Endothelial cell of umbilical vein (primary cell): ENCODE results near the gene FES. TPM values are rescaled to one million over a fixed set of nuclear protein-coding genes. Genes with fewer than 3 reads are reported as not detected.

ENCODE experiments used
- BruUV-seq: library from RNA; stranded (reverse); fragments of 400-500 nt; replicated peaks from 2 replicates; lab custom pipeline; 2021; lab: Mats Ljungman, UMichigan
- CTCF ChIA-PET: fragments of 300-600, 350-600 bp; sonication (Branson Sonifier 250); formaldehyde crosslinking; loops from one replicate; lab custom pipeline; 2021; ENCODE audit warnings: antibody characterized with exemption, inconsistent platforms; lab: Charles Lee
- POLR2A ChIA-PET: fragments of 300-600, 350-600 bp; sonication (Branson Sonifier 250); formaldehyde crosslinking; loops from one replicate; lab custom pipeline; 2021; ENCODE audit warnings: antibody characterized with exemption, inconsistent platforms; lab: Charles Lee
- DNase-seq: peaks from one replicate; pipeline ENCODE4 v3.0.0-alpha.2; 2011; ENCODE audit warnings: low read depth, low spot score
- FAIRE-seq: peaks from 2 replicates; lab custom pipeline; 2011; peaks lifted over from hg19 to GRCh38; lab: Jason Lieb, UNC
- H2AFZ ChIP-seq: 2 replicates; pipeline ENCODE4 v1.6.0; 2012; ENCODE audit warnings: low read depth, low read length, control low read depth, inconsistent platforms
- H3K27ac ChIP-seq: 2 replicates; pipeline ENCODE4 v1.5.1; 2011; ENCODE audit warnings: low read depth, mild to moderate bottlenecking, control low read depth, low read length, moderate library complexity; ENCODE audit not compliant: insufficient read depth
- H3K27me3 ChIP-seq, 2 experiments: 2 replicates each; pipeline versions ENCODE4 v1.6.0 to v1.6.1; 2011; ENCODE audit warnings: low read length in 2 of 2, mixed read lengths in 1 of 2; ENCODE audit not compliant: control insufficient read depth in 2 of 2, insufficient read depth in 2 of 2
- H3K36me3 ChIP-seq, 2 experiments: 2 replicates in 1 of 2; 3 replicates in 1 of 2; pipeline ENCODE4 v1.5.1; 2011; ENCODE audit warnings: low read length in 2 of 2, mild to moderate bottlenecking in 1 of 2, moderate library complexity in 1 of 2; ENCODE audit not compliant: control insufficient read depth in 2 of 2, insufficient read depth in 2 of 2; ENCODE audit errors: extremely low read depth in 1 of 2
- H3K4me1 ChIP-seq: 3 replicates; pipeline ENCODE4 v1.5.1; 2011; ENCODE audit warnings: mild to moderate bottlenecking, low read length; ENCODE audit not compliant: control insufficient read depth, insufficient read depth; ENCODE audit errors: extremely low read depth
- H3K4me2 ChIP-seq: 2 replicates; pipeline ENCODE4 v1.6.1; 2011; ENCODE audit warnings: low read length, control low read depth, mixed read lengths; ENCODE audit not compliant: insufficient read depth
- H3K4me3 ChIP-seq, 3 experiments: fragments of 200-600 bp in 1 of 3; sonication (generic), shearing (Covaris generic) in 1 of 3; replicated peaks in 1 of 3; 2 replicates each; pipeline ENCODE4 v1.5.1; 2011 to 2016; ENCODE audit warnings: control low read depth in 3 of 3, low read length in 3 of 3, mild to moderate bottlenecking in 2 of 3, inconsistent platforms in 1 of 3, low read depth in 1 of 3, moderate library complexity in 1 of 3; ENCODE audit not compliant: insufficient read depth in 1 of 3
- H3K79me2 ChIP-seq: 2 replicates; pipeline ENCODE4 v1.6.0; 2012; ENCODE audit warnings: low read length, inconsistent platforms; ENCODE audit not compliant: control insufficient read depth, insufficient read depth
- H3K9ac ChIP-seq: replicated peaks from 2 replicates; pipeline ENCODE3; 2011; ENCODE audit warnings: low read length, control low read depth; ENCODE audit not compliant: insufficient read depth; ENCODE audit errors: extremely low read depth
- H3K9me1 ChIP-seq: replicated peaks from 3 replicates; pipeline ENCODE4 v1.6.0; 2011; ENCODE audit warnings: mild to moderate bottlenecking, low read length; ENCODE audit not compliant: control insufficient read depth, insufficient read depth; ENCODE audit errors: extremely low read depth
- H3K9me3 ChIP-seq: replicated peaks from 2 replicates; pipeline ENCODE4 v1.5.1; 2012; ENCODE audit warnings: low read length, inconsistent platforms; ENCODE audit not compliant: control insufficient read depth, insufficient read depth
- H4K20me1 ChIP-seq: replicated peaks from 2 replicates; pipeline ENCODE3; 2011; ENCODE audit warnings: mild to moderate bottlenecking, low read length; ENCODE audit not compliant: control insufficient read depth, insufficient read depth; ENCODE audit errors: extremely low read depth
- EZH2 ChIP-seq: IDR thresholded peaks from 2 replicates; pipeline ENCODE4 v1.6.1; 2012; ENCODE audit warnings: borderline replicate concordance, low read depth, mild to moderate bottlenecking, moderate library complexity, low read length, inconsistent platforms; ENCODE audit not compliant: severe bottlenecking
- FOS ChIP-seq: IDR thresholded peaks from 2 replicates; pipeline ENCODE4 v1.6.1; 2011; ENCODE audit warnings: mild to moderate bottlenecking, low read length, moderate library complexity, borderline replicate concordance; ENCODE audit not compliant: insufficient read depth
- GATA2 ChIP-seq: IDR thresholded peaks from 2 replicates; pipeline ENCODE4 v1.7.0; 2011; ENCODE audit warnings: low read depth, mild to moderate bottlenecking, moderate library complexity, mixed read lengths, low read length; ENCODE audit not compliant: insufficient read length, insufficient read depth
- JUN ChIP-seq: IDR thresholded peaks from 2 replicates; pipeline ENCODE4 v1.6.1; 2011; ENCODE audit warnings: borderline replicate concordance, low read depth; ENCODE audit not compliant: insufficient read length, insufficient read depth
- MYC ChIP-seq: IDR thresholded peaks from one replicate; pipeline ENCODE4 v1.6.1; 2011; ENCODE audit warnings: mild to moderate bottlenecking, low read depth, low read length
- POLR2A ChIP-seq: IDR thresholded peaks from 2 replicates; pipeline ENCODE4 v1.6.1; 2012; ENCODE audit warnings: low read depth, mild to moderate bottlenecking, control low read depth, low read length
- POLR2AphosphoS5 ChIP-seq: IDR thresholded peaks from 2 replicates; pipeline ENCODE4 v1.6.1; 2012; ENCODE audit warnings: low read depth, mild to moderate bottlenecking, control low read depth, low read length, moderate library complexity; ENCODE audit not compliant: insufficient read depth
- dilution Hi-C: fragments of 300-500 bp; cut with MboI; formaldehyde crosslinking; loops from one replicate; pipeline ENCODE4 v1.15.0; 2019; ENCODE audit warnings: low sequenced_read_pairs; ENCODE audit not compliant: extremely low pct_ligation_motif_present
- intact Hi-C: fragments of 100-400 bp; cut with micrococcal nuclease; formaldehyde crosslinking; loops from one replicate; pipeline ENCODE4 v1.10.0; 2022
- polyA plus RNA-seq, 4 experiments: library from polyadenylated mRNA; depleted of rRNA in 3 of 4; stranded (reverse) in 3 of 4; unstranded in 1 of 4; fragments of >200 nt; gene quantifications; 2 replicates each; pipeline versions ENCODE4 v1.2.1 to v1.2.3, GENCODE V29; 2011 to 2012; ENCODE audit warnings: missing spikeins in 1 of 4
- total RNA-seq: library from RNA; stranded (reverse); gene quantifications from 2 replicates; pipeline ENCODE4 v1.2.3, GENCODE V29; 2021
- TF ChIP-seq, protein P1 (sequence below): IDR thresholded peaks from 2 replicates; pipeline ENCODE4 v1.6.1; 2011; ENCODE audit not compliant: insufficient read depth, insufficient read length
- TF ChIP-seq, protein P2 (sequence below), 2 donors: IDR thresholded peaks; 1 replicate in 1 of 2; 2 replicates in 1 of 2; pipeline ENCODE4 v1.5.1; 2011; ENCODE audit warnings: low read length in 2 of 2, mild to moderate bottlenecking in 2 of 2, moderate library complexity in 2 of 2, control low read depth in 1 of 2, inconsistent platforms in 1 of 2, low read depth in 1 of 2; ENCODE audit not compliant: insufficient read depth in 1 of 2; ENCODE audit errors: extremely low read depth in 1 of 2

Gene FES
- total and polyA plus RNA-seq, 2 donors (not counting 3 experiments of a cell fraction or from before 2014, with no cell fraction given) = 41.5 to 58.1 TPM

DNA sequence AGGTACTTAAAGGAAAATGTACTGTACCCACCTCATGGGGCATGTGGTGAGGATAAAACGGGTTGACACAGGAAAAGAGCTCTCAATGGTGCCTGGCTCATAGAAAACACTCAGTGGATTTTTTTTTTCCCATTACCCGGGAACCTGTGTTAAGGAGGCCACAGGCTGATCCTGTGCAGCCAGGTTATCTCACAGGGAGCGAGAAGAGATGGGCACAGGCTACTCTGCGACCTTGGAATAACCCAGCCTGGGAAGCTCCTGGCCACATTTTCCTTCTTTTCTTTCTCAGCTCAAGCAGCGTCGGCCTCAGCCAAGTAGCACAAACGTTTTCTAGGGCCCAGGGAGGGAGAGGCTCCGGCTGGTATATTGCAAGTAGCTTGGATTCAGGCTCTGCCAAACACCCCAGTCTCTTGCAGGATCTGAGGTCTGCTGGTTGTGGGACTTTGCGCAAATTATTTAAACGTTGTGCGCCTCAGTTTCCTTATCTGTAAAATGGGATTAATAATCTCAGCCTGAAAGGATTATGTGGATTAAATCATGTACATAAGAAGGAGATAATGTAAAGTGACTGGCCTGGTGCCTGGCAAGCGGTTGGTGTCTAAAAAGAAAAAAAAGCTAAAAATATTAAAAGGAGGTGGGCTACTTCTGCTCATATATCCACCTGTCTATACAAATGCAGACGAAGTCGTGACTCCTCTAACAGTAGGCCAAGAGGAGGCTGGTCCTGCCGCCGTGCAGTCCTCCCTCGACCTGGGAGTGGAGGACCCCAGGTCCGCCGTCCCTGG, 13.8 kb upstream of the FES start:
- Histone ChIP-seq H2AFZ (peak overlapping the region; percentile 23), H3K9me3 (no peaks in the 10 kb centered on the region), H4K20me1 (no peaks in the 10 kb centered on the region), H3K27me3 (no peaks in the 10 kb centered on the region), H3K9me1 (no peaks in the 10 kb centered on the region), H3K36me3 (no peaks in the 10 kb centered on the region), H3K4me1 (peaks cover 42% of the 10 kb centered on the region), H3K4me2 (peak overlapping the region; percentile 81), H3K9ac (peak overlapping the region; percentile 94), H3K4me3 (peak overlapping the region; percentile 22 to 69 (median 59)), H3K27ac (peak overlapping the region; percentile 89), H3K79me2 (peaks cover 46% of the 10 kb centered on the region)
- ChIA-PET CTCF (interaction anchor here (0.6 to 4.0 kb wide), 4 partner anchors 15 to 301 kb away, joined by 3 to 26 read pairs (median 9); partner anchors contain the start of genes BLM and FES), POLR2A (interaction anchor here (0.8 kb wide), 1 partner anchor 13 kb away, joined by 5 read pairs; the partner anchor contains the start of gene FES)
- BruUV-seq = TSS peak; percentile 50
- FAIRE-seq (no peak), DNase-seq (peak; percentile 58)
- intact Hi-C loops = no loop called here
- no peak for TF ChIP-seq FOS
- TF ChIP-seq, protein P1, sequence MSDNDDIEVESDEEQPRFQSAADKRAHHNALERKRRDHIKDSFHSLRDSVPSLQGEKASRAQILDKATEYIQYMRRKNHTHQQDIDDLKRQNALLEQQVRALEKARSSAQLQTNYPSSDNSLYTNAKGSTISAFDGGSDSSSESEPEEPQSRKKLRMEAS = no peak
- TF ChIP-seq EZH2 = no peak
- no peak for TF ChIP-seq POLR2AphosphoS5
- no peak for TF ChIP-seq GATA2
- no peak for TF ChIP-seq JUN
- TF ChIP-seq MYC = no peak
- no peak for TF ChIP-seq POLR2A
- TF ChIP-seq, protein P2, sequence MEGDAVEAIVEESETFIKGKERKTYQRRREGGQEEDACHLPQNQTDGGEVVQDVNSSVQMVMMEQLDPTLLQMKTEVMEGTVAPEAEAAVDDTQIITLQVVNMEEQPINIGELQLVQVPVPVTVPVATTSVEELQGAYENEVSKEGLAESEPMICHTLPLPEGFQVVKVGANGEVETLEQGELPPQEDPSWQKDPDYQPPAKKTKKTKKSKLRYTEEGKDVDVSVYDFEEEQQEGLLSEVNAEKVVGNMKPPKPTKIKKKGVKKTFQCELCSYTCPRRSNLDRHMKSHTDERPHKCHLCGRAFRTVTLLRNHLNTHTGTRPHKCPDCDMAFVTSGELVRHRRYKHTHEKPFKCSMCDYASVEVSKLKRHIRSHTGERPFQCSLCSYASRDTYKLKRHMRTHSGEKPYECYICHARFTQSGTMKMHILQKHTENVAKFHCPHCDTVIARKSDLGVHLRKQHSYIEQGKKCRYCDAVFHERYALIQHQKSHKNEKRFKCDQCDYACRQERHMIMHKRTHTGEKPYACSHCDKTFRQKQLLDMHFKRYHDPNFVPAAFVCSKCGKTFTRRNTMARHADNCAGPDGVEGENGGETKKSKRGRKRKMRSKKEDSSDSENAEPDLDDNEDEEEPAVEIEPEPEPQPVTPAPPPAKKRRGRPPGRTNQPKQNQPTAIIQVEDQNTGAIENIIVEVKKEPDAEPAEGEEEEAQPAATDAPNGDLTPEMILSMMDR (IDR thresholded peaks at IDR 0.05; ENCODE audit: extremely low read depth in 1 of 2, insufficient read depth in 1 of 2, low read depth in 1 of 2, low read length in 2 of 2) = no peak
- dilution Hi-C loops = no loop called here
